Stimulated activated naive CD8-positive, alpha-beta T cell treated with anti-CD3 and anti-CD28 coated beads, Interleukin-15, Interleukin-2, amounts not matched to agents 100 ng/mL and 50 ng/mL, for 24 hours (primary cell): ENCODE results near the gene LRIG1.
A peak's percentile ranks its signal among the peaks of the same experiment; 100 is the strongest.

ENCODE experiments used
- H3K27ac Mint-ChIP-seq: one replicate; pipeline ENCODE4 v1.8.0; 2021; ENCODE audit warnings: mild to moderate bottlenecking, mixed read lengths
- H3K27me3 Mint-ChIP-seq: one replicate; pipeline ENCODE4 v1.8.0; 2021; ENCODE audit warnings: mixed read lengths
- H3K36me3 Mint-ChIP-seq: one replicate; pipeline ENCODE4 v1.8.0; 2021; ENCODE audit warnings: low read depth, mixed read lengths
- H3K4me1 Mint-ChIP-seq: one replicate; pipeline ENCODE4 v1.8.0; 2021; ENCODE audit warnings: low read depth, mixed read lengths
- H3K4me3 Mint-ChIP-seq: one replicate; pipeline ENCODE4 v1.8.0; 2021; ENCODE audit warnings: mild to moderate bottlenecking, mixed read lengths
- H3K9me3 Mint-ChIP-seq: one replicate; pipeline ENCODE4 v1.8.0; 2021; ENCODE audit warnings: mixed read lengths

Gene LRIG1

DNA sequence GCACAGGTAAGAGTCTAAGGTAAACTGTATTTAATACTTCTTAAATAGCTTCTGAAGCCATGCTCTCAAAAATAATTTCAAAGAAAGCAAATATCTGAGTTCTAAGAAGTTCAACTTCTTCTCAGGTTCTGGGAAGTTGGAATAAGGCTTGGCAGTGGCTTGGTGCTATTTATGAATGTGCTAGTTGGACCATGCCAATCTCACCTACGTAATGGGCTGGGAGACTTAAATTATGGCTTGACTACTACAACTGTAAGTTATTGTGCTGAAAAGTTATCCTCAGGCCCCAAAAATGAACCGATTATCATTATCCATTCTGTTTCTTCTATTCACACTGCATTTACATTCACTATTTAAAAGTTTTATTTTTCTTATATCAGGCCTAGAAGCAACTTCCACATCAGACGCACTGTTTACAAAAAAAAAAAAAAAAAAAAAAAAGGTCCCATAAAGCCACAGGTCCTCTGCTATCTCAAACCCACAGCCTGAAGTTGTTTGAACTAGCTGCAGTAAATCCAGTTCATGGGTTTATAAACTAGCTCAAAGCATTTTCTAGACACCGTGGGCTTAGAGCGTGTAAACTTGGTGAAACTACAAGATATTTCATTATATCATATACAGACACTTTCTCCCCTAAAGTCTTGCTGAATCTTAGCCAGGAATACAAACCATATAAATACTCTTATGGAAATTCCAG, 3.4 kb downstream of the LRIG1 start:
- Mint-ChIP-seq H3K4me1 (peaks cover 81% of the 10 kb centered on the region), H3K36me3 (no peaks in the 10 kb centered on the region)

DNA sequence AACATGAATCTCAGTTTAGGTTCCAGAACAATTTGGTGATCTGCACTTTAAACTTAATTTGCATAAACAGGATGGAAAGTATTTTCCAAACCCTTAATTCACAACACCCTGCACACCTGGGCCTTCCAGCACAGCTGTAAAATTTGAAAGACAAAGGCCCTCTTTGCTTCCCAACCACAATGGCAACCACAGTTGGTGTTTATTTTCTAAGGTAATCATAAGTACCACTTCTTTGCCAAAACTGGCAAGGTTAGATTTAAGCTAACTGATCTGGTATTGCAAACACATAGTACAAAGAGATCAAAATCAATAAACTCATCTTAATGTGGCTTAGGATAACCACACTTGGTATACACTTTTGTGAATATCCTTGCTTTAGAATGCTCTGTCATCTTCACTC, 4.1 kb downstream of the LRIG1 start:
- peaks cover 21% of the 10 kb centered on the region for H3K27me3 Mint-ChIP-seq
- no peaks in the 10 kb centered on the region for H3K36me3 Mint-ChIP-seq
- no peak overlapping the region for H3K27ac Mint-ChIP-seq
- H3K4me1 Mint-ChIP-seq: peaks cover 84% of the 10 kb centered on the region
- H3K9me3 Mint-ChIP-seq: no peaks in the 10 kb centered on the region
- H3K4me3 Mint-ChIP-seq: peak overlapping the region; percentile 8

More for the DNA sequence above, 3.4 kb downstream of the LRIG1 start:
- peak overlapping the region; percentile 31 for H3K27ac Mint-ChIP-seq
- no peaks in the 10 kb centered on the region for H3K9me3 Mint-ChIP-seq
- H3K4me3 Mint-ChIP-seq: peak overlapping the region; percentile 88
- peaks cover 19% of the 10 kb centered on the region for H3K27me3 Mint-ChIP-seq

DNA sequence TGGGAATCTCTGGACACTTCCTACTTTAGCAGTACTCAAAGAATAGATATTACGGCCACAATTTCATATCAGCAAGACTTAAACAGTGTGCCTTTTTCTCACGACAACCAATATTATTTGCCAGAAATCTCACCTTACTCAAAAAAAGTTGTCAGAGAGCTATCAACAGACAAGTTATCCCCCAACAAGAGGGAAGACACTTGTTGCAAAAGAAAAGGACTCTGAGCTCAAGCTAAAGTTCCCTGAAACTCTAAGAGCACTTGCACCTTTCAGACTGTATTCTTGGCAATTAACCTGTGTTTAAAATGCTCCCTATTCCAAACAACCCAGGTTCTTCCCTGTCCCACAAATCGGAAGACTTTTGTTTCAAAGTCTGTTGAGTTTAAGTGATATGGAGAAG, 4.5 kb downstream of the LRIG1 start:
- H3K27me3 Mint-ChIP-seq: peaks cover 17% of the 10 kb centered on the region
- H3K4me1 Mint-ChIP-seq: peaks cover 81% of the 10 kb centered on the region
- no peaks in the 10 kb centered on the region for H3K9me3 Mint-ChIP-seq
- H3K36me3 Mint-ChIP-seq: no peaks in the 10 kb centered on the region
- peak overlapping the region; percentile 8 for H3K4me3 Mint-ChIP-seq
- peak overlapping the region; percentile 5 for H3K27ac Mint-ChIP-seq

DNA sequence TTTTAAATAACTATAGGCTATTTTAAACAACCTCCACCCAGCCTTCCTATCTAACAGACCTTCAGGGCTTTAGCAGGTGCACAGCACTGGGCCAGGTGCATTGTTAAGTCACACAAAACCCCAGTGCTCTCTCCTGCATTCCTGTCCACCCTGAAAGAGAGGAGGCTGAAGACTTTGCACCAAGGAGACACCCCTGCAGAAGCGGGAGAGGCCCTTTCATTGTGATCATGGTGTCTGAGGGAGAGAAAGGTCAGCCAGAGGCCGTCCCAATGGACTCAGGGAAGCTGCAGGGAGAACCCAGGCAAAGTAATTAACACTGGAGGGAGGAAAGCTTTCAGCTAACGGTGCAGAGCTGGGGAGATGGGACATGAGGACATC, 5.2 kb downstream of the LRIG1 start:
- Mint-ChIP-seq H3K27me3 (peaks cover 14% of the 10 kb centered on the region), H3K36me3 (no peaks in the 10 kb centered on the region), H3K4me3 (no peak overlapping the region)

DNA sequence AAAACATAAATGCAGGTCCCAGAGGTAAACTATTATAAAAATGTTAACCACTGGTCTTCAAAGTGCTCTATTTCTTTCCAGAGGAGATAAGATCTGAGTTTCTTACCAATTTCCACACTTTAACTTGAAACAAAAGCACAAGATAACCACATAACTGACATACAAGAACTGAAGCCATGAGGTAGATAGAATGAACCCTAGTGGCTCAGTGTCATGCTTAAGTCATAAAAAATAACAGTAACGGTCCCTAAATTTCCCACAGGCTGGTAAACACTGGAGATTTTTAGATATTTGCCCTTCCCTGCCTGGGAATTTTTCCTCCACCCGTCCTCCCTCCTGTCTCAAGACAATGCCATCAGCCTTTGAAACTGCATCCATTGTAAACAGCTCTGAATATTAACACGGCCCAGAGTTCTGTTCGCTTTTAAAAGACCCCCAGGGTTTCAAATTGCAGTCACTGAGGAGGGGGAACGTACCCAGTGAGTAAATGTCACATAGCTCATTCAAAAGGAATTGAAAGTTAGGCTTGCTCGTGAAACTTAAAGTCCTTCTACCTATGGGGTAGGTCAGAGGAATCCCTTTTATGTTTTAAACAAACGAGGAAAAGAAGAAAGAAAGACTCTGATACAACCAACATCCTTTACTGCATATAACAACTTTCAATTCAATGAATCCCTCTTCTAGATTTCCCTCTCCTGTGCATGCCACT, 5.7 kb downstream of the LRIG1 start:
- Mint-ChIP-seq H3K36me3 (no peaks in the 10 kb centered on the region), H3K27ac (no peak overlapping the region), H3K4me1 (peaks cover 89% of the 10 kb centered on the region), H3K4me3 (no peak overlapping the region), H3K27me3 (peaks cover 14% of the 10 kb centered on the region), H3K9me3 (no peaks in the 10 kb centered on the region)

More for the DNA sequence above, 5.2 kb downstream of the LRIG1 start:
- no peak overlapping the region for H3K27ac Mint-ChIP-seq
- no peaks in the 10 kb centered on the region for H3K9me3 Mint-ChIP-seq
- peaks cover 83% of the 10 kb centered on the region for H3K4me1 Mint-ChIP-seq

DNA sequence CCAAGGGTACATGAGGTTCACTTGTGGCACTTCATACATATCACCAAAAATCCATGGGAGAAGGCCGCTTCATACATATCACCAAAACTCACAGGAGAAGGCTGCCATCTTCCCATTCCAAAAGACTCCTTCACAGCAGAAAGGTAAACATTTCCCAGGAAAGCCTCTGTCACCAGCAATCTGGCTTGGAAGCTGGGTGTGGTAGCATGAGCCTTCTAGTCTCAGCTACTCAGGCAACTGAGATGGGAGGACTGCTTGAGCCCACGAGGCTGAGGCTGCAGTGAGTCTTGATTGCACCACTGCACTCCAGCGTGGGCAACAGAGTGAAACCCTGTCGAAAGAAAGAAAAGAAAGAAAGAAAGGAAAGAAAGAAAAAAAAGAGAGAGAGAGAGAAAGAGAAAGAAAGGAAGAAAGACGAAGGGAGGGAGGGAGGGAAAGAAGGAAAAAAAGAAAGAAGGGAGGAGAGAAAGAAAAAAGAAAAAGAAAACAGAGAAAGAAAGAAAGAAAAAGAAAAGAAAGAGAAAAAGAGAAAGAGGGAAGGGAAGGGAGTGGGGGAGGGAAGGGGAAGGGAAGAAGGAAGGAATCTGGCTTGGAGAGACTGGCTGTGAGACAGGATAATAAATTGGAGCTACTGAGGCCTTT, 7.2 kb downstream of the LRIG1 start:
- Mint-ChIP-seq H3K4me3 (no peak overlapping the region), H3K4me1 (peaks cover 89% of the 10 kb centered on the region), H3K36me3 (no peaks in the 10 kb centered on the region), H3K27ac (peak overlapping the region; percentile 82), H3K27me3 (peaks cover 14% of the 10 kb centered on the region), H3K9me3 (no peaks in the 10 kb centered on the region)

DNA sequence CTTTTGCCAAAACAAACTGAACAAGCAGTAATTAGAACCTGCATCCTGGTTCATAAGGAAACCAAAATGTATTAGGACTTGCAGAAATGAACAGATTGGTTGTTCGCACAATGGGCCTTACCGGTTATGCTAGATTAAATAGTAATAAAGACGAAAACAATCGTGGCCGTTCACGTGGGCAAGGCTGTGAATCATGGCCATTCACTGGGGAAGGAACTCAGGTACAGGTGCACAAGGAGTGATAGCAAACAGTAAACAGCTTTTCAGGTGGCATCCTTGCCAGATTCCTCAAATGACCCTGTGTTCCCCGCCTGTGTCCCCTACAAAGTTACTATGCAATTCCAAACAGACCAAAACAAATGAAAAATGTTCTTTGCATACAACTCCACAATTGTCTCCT, 8.2 kb downstream of the LRIG1 start:
- H3K27ac Mint-ChIP-seq: no peak overlapping the region
- peaks cover 14% of the 10 kb centered on the region for H3K27me3 Mint-ChIP-seq
- no peak overlapping the region for H3K4me3 Mint-ChIP-seq
- peaks cover 84% of the 10 kb centered on the region for H3K4me1 Mint-ChIP-seq
- no peaks in the 10 kb centered on the region for H3K36me3 Mint-ChIP-seq
- H3K9me3 Mint-ChIP-seq: no peaks in the 10 kb centered on the region

DNA sequence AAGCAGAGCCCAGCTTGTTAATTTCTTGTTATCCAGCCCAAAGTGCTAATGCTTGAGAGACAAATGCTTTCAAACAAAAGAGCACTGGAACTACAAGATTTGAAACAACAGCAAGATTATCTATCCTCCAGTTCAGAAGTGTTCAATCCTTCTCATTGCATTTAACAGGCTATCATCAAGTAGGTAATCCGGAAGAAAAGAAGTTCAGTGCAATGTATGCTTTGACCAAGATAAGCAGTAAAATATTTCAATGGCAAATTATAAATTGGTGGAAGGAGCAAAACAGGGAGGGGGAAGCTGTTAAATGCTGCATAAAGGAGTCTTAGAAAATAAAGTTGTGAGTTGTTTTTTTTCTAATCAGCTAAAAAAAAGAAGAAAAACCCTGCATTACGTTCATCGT, 8.8 kb downstream of the LRIG1 start:
- no peak overlapping the region for H3K27ac Mint-ChIP-seq
- no peaks in the 10 kb centered on the region for H3K36me3 Mint-ChIP-seq
- H3K27me3 Mint-ChIP-seq: peaks cover 14% of the 10 kb centered on the region
- no peaks in the 10 kb centered on the region for H3K9me3 Mint-ChIP-seq
- H3K4me3 Mint-ChIP-seq: peak overlapping the region; percentile 28
- H3K4me1 Mint-ChIP-seq: peaks cover 84% of the 10 kb centered on the region

DNA sequence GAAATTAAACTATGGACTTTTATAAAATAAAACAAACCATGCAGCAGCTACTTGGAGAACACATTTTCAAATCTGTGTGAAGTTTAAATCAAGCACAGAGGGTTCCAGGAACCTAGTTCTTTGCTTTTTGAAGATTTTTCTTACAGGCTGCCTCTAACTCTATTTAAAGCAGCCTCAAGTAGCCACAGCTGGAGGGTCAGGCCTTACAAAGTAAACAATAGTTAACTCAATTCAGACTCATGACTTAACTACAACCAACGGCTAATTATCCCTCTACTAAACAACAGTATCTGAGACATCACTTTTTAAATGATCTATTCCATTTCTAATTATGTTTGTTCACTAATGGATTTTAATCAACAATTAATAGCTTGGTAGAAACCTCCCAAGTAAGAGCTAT, 9.8 kb downstream of the LRIG1 start:
- Mint-ChIP-seq H3K9me3 (no peaks in the 10 kb centered on the region), H3K4me1 (peaks cover 82% of the 10 kb centered on the region), H3K27me3 (peaks cover 14% of the 10 kb centered on the region), H3K36me3 (no peaks in the 10 kb centered on the region), H3K4me3 (no peak overlapping the region), H3K27ac (no peak overlapping the region)

DNA sequence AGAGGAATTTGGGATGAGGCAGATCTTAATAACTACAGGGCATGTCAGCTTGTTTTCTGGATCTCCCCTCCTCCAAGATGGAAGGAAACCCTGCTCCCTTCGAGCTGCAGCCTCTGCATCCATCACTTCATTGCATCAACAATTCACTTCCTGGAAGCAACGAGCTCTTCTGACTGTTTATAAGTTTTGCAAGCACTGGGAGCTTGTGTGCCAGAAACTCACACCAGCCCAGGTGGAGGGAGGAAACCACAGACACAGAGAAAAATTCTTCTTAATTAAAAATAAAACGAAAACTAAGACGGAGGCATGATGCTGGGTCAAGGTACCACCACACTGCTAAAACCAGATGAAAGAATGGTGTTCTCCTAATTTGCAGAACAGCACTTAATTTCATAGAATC, 10.6 kb downstream of the LRIG1 start:
- peaks cover 14% of the 10 kb centered on the region for H3K27me3 Mint-ChIP-seq
- H3K4me3 Mint-ChIP-seq: peak overlapping the region; percentile 71
- H3K9me3 Mint-ChIP-seq: no peaks in the 10 kb centered on the region
- peak overlapping the region; percentile 87 for H3K27ac Mint-ChIP-seq
- peaks cover 3% of the 10 kb centered on the region for H3K36me3 Mint-ChIP-seq
- H3K4me1 Mint-ChIP-seq: peaks cover 82% of the 10 kb centered on the region

DNA sequence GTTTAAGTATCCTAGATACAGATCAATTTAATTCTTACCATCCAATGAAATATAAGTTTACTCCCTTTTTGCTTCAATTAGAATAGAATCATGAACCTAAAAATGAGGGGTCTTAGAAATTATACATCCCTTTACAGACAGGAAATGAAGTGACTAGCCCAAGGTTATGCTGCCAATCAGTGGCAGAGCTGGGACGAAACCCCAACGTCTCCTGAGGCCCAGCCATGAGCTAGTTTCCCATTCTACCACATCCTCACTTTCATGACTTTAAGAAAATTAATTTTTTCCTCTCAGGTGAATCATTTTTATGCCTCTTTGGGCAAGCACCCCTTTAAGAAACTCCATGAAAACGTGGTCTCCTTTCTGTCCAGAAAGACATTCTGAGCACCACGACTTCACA, 11.2 kb downstream of the LRIG1 start:
- peak overlapping the region; percentile 71 for H3K4me3 Mint-ChIP-seq
- H3K9me3 Mint-ChIP-seq: no peaks in the 10 kb centered on the region
- peak overlapping the region; percentile 87 for H3K27ac Mint-ChIP-seq
- H3K27me3 Mint-ChIP-seq: peaks cover 14% of the 10 kb centered on the region
- peaks cover 78% of the 10 kb centered on the region for H3K4me1 Mint-ChIP-seq
- H3K36me3 Mint-ChIP-seq: peaks cover 3% of the 10 kb centered on the region

DNA sequence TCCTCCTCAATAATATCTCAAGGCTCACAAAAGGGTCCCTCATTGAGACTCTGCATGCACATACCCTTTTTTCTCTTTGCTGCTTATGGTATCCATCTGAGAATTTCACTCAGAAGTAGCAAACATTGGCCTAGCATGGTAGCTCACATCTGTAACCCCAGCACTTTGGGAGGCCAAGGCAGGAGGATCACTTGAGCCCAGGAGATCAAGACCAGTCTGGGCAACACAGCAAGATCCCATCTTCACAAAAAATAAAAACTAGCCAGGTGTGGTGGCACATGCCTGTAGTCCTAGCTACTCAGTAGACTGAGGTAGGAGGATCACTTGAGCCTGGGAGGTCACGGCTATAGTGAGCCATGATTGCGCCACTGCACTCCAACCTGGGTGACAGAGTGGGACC, 11.7 kb downstream of the LRIG1 start:
- H3K27ac Mint-ChIP-seq: peak overlapping the region; percentile 87
- peaks cover 78% of the 10 kb centered on the region for H3K4me1 Mint-ChIP-seq
- peaks cover 14% of the 10 kb centered on the region for H3K27me3 Mint-ChIP-seq

DNA sequence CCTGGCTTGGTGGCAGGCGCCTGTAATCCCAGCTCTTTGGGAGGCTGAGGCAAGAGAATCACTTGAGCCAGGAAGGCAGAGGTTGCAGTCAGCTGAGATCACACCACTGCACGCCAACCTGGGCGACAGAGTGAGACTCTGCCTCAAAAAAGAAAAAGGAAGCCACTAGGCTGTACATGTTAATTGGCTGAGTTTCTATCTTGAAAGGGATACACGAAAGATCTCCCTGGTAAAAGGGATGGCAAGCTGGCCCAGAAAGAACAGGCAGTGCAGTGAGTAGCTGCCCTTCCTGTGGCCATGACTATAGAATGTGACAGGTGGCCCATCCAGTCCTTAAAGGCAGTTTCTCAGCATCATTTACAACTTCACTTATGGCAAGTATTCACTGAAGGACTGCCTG, 12.3 kb downstream of the LRIG1 start:
- H3K27ac Mint-ChIP-seq: peak overlapping the region; percentile 87
- peaks cover 80% of the 10 kb centered on the region for H3K4me1 Mint-ChIP-seq
- H3K36me3 Mint-ChIP-seq: peaks cover 3% of the 10 kb centered on the region
- no peak overlapping the region for H3K4me3 Mint-ChIP-seq
- H3K9me3 Mint-ChIP-seq: no peaks in the 10 kb centered on the region
- peaks cover 12% of the 10 kb centered on the region for H3K27me3 Mint-ChIP-seq

More for the DNA sequence above, 11.7 kb downstream of the LRIG1 start:
- H3K9me3 Mint-ChIP-seq: no peaks in the 10 kb centered on the region
- H3K4me3 Mint-ChIP-seq: peak overlapping the region; percentile 71
- H3K36me3 Mint-ChIP-seq: peaks cover 3% of the 10 kb centered on the region

DNA sequence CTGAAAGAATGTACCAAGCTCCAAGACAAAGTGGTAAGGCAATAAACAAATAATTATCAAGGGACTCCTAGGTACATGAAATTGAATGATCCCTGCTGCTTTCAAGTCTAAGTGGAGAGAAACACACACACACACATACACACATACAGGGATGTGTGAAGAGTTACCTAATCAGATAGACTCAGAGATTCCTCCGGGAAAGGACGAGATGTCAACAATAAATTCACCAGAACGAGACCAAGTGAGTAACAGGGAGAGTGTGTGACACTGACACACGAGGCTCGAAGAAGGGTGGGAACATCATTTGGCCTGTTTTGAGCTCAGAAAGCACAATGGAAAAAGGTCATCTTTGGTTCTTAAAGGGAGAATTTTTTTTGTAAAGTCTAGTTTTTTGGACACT, 13.4 kb downstream of the LRIG1 start:
- peaks cover 3% of the 10 kb centered on the region for H3K36me3 Mint-ChIP-seq
- no peak overlapping the region for H3K4me3 Mint-ChIP-seq
- peaks cover 7% of the 10 kb centered on the region for H3K27me3 Mint-ChIP-seq
- peaks cover 80% of the 10 kb centered on the region for H3K4me1 Mint-ChIP-seq
- no peaks in the 10 kb centered on the region for H3K9me3 Mint-ChIP-seq
- H3K27ac Mint-ChIP-seq: no peak overlapping the region

DNA sequence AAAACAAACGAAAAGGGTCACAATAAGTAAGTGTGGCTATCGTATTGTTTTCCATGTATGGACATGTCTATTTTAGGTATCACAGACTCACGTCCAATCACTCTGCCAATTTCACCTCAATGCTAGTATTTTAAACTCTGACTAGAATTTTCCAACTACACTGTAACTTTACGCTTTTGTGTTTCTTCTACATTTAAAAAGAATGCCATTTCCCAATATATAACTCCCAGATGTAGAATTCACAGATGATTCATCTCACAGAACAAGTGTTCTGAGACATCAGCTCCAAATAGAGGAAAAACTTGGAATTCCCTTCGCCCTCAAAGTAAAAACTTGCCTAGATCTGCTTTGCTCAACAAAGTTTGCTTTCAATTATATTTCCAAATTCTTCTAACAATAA, 14.2 kb downstream of the LRIG1 start:
- Mint-ChIP-seq H3K27me3 (no peaks in the 10 kb centered on the region), H3K27ac (peak overlapping the region; percentile 34), H3K36me3 (peaks cover 3% of the 10 kb centered on the region), H3K4me3 (no peak overlapping the region), H3K4me1 (peaks cover 80% of the 10 kb centered on the region), H3K9me3 (no peaks in the 10 kb centered on the region)
